ENCODE results near the gene MACROH2A2. TPM values are rescaled to one million over a fixed set of nuclear protein-coding genes. Genes with fewer than 3 reads are reported as not detected.

Gene MACROH2A2
- total RNA-seq, 3 donors from 2014 or later (not counting 1 experiment from before 2014, with no cell fraction given): 0.78 to 1.4 (median 1.1) TPM

GRCh38 chr10:70137927-70138883 lies 85.6 kb downstream of the MACROH2A2 start:
- H3K4me1 Mint-ChIP-seq: peaks cover 15 to 34% of the 10 kb centered on the region in 2 donors
- DNase-seq: no peak
- H3K27me3 Mint-ChIP-seq (ENCODE audit: low read depth in 2 of 2): no peaks in the 10 kb centered on the region
- 94% methylated on average over 14 of the region's 14 CpGs for WGBS (ENCODE audit: insufficient coverage)
- H3K4me1 ChIP-seq (ENCODE audit: control insufficient read depth, insufficient read depth, low read length): peaks cover 8% of the 10 kb centered on the region
- TF ChIP-seq CTCF (IDR thresholded peaks at IDR 0.05): no peak
- no peaks in the 10 kb centered on the region for H3K9me3 Mint-ChIP-seq
- no peak for ATAC-seq
- no peaks in the 10 kb centered on the region for H3K9me3 ChIP-seq (ENCODE audit: control insufficient read depth, insufficient read depth, low read length)
- H3K36me3 ChIP-seq (ENCODE audit: control insufficient read depth, insufficient read depth, low read length): peaks cover 4% of the 10 kb centered on the region
- H3K36me3 Mint-ChIP-seq: no peaks in the 10 kb centered on the region
- H3K27ac Mint-ChIP-seq: no peak overlapping the region
- no peak overlapping the region for H3K4me3 Mint-ChIP-seq
- H3K4me3 ChIP-seq (ENCODE audit: low read length): no peak overlapping the region
- H3K27me3 ChIP-seq (ENCODE audit: control insufficient read depth, insufficient read depth, low read length): no peaks in the 10 kb centered on the region
- no peak overlapping the region for H3K27ac ChIP-seq (ENCODE audit: low read length)
- intact Hi-C loops (cut with micrococcal nuclease): no loop called here

- TF ChIP-seq CTCF (IDR thresholded peaks at IDR 0.05): no peak
- Histone ChIP-seq H3K9me3 (ENCODE audit: control insufficient read depth, insufficient read depth, low read length) (no peaks in the 10 kb centered on the region), H3K27ac (ENCODE audit: low read length) (no peak overlapping the region), H3K36me3 (ENCODE audit: control insufficient read depth, insufficient read depth, low read length) (peaks cover 4% of the 10 kb centered on the region), H3K27me3 (ENCODE audit: control insufficient read depth, insufficient read depth, low read length) (no peaks in the 10 kb centered on the region), H3K4me3 (ENCODE audit: low read length) (no peak overlapping the region), H3K4me1 (ENCODE audit: control insufficient read depth, insufficient read depth, low read length) (peaks cover 10% of the 10 kb centered on the region)
- ATAC-seq: no peak
- Mint-ChIP-seq H3K27ac (no peak overlapping the region), H3K27me3 (ENCODE audit: low read depth in 2 of 2) (no peaks in the 10 kb centered on the region), H3K9me3 (no peaks in the 10 kb centered on the region), H3K4me1 (peaks cover 23 to 38% of the 10 kb centered on the region in 2 donors), H3K36me3 (no peaks in the 10 kb centered on the region), H3K4me3 (no peak overlapping the region)
- no peak for DNase-seq
- 96% methylated on average over 11 of the region's 11 CpGs for WGBS (ENCODE audit: insufficient coverage)
- intact Hi-C loops (cut with micrococcal nuclease): no loop called here
Observed at GRCh38 chr10:70139151-70139996, 86.7 kb downstream of the MACROH2A2 start.

- Histone ChIP-seq H3K4me3 (ENCODE audit: low read length) (no peak overlapping the region), H3K36me3 (ENCODE audit: control insufficient read depth, insufficient read depth, low read length) (peaks cover 4% of the 10 kb centered on the region), H3K27me3 (ENCODE audit: control insufficient read depth, insufficient read depth, low read length) (no peaks in the 10 kb centered on the region), H3K9me3 (ENCODE audit: control insufficient read depth, insufficient read depth, low read length) (no peaks in the 10 kb centered on the region), H3K4me1 (ENCODE audit: control insufficient read depth, insufficient read depth, low read length) (peaks cover 16% of the 10 kb centered on the region), H3K27ac (ENCODE audit: low read length) (no peak overlapping the region)
- Mint-ChIP-seq H3K36me3 (no peaks in the 10 kb centered on the region), H3K27me3 (ENCODE audit: low read depth in 2 of 2) (no peaks in the 10 kb centered on the region), H3K27ac (no peak overlapping the region), H3K9me3 (no peaks in the 10 kb centered on the region), H3K4me1 (peaks cover 28 to 41% of the 10 kb centered on the region in 2 donors), H3K4me3 (no peak overlapping the region)
- intact Hi-C loops (cut with micrococcal nuclease): no loop called here
- ATAC-seq: no peak
- no peak for TF ChIP-seq CTCF (IDR thresholded peaks at IDR 0.05)
- WGBS (ENCODE audit: insufficient coverage): 97% methylated on average over 6 of the region's 6 CpGs
- no peak for DNase-seq
Observed at GRCh38 chr10:70139997-70140250, 87.3 kb downstream of the MACROH2A2 start.
